Heart left ventricle (tissue), 13 donors: ENCODE measurements around the gene TMEM72.

Experiments
- CTCF ChIP-seq, 12 donors: fragments of 200-600 bp; sonication (generic) in 4 of 12; IDR thresholded peaks; one replicate each; pipeline versions ENCODE4 v1.5.0 to v1.8.0; 2018 to 2022; ENCODE audit warnings: antibody characterized with exemption in 12 of 12, mild to moderate bottlenecking in 5 of 12
- POLR2A ChIP-seq, 2 donors: fragments of 450-650 bp; IDR thresholded peaks; one replicate each; pipeline ENCODE4 v1.6.1; 2017; ENCODE audit warnings: antibody characterized with exemption in 2 of 2, mild to moderate bottlenecking in 2 of 2, moderate library complexity in 2 of 2
- donor health status: ischemic (EF 13 %, LVEDD 7.1; RV severe dilation, severe dysfunction).
- donor health status: DM: no; HTN: yes; CAD: no.
- donor health status: DM: no; HTN: no; CAD: no.
- donor health status: ischemic (EF 25% LVEDD 6.9; RV normal size, moderate dysfunction).
- donor health status: ischemic (EF 25% LVEDD 5.7; RV mildly dilated, moderate dysfunction).
- donor health status: ischemic (EF 35%, LVEDD 5.7; RV mildly dilated, moderate dysfunction).
- donor health status: nonischemic (EF 11% LVEDD 7.7; RV severe dilation, severe dysfunction).
- donor health status: DM: yes; HTN: yes; CAD: no.
- donor health status: PGD.
- donor health status: ischemic (EF 29% LVEDD 5.4; RV normal size, mild dysfunction).
- donor health status: nonischemic (EF 23%, LVEDD 6.1; RV moderate dilation, normal function).

- no peak for TF ChIP-seq CTCF (IDR thresholded peaks at IDR 0.05)
- TF ChIP-seq POLR2A (IDR thresholded peaks at IDR 0.05), result no peak
These were observed 62.4 kb downstream of the TMEM72 start for GRCh38 chr10:44973323-44974081.
